BJ (cell line): Measurements from ENCODE around the gene ARSB. TPM values are rescaled to one million over a fixed set of nuclear protein-coding genes. Genes with fewer than 3 reads are reported as not detected.
A peak's percentile ranks its signal among the peaks of the same experiment; 100 is the strongest.

ENCODE experiments used
- CTCF ChIA-PET: fragments of 350-600 bp; formaldehyde crosslinking; extraction: SDS; loops from one replicate; lab custom pipeline; 2021; ENCODE audit warnings: antibody characterized with exemption, inconsistent platforms; lab: Yijun Ruan, JAX
- POLR2A ChIA-PET: fragments of 300-600 bp; sonication (Branson Sonifier 250); formaldehyde crosslinking; extraction: SDS; loops from one replicate; lab custom pipeline; 2021; ENCODE audit warnings: antibody characterized with exemption; lab: Charles Lee
- DNase-seq: peaks from one replicate; pipeline ENCODE4 v3.0.0-alpha.2; 2011; ENCODE audit warnings: low read depth
- H3K27me3 ChIP-seq: 2 replicates; pipeline ENCODE4 v1.6.0; 2011; ENCODE audit warnings: low read length; ENCODE audit not compliant: control insufficient read depth, insufficient read depth
- H3K36me3 ChIP-seq: 2 replicates; pipeline ENCODE4 v1.5.1; 2011; ENCODE audit warnings: low read length; ENCODE audit not compliant: control insufficient read depth, insufficient read depth
- H3K4me3 ChIP-seq: 2 replicates; pipeline ENCODE4 v1.5.1; 2011; ENCODE audit warnings: low read depth, mild to moderate bottlenecking, control low read depth, low read length
- polyA plus RNA-seq: library from polyadenylated mRNA; depleted of rRNA; stranded (reverse); fragments of >200 nt; gene quantifications from 2 replicates; pipeline ENCODE4 v1.2.3, GENCODE V29; 2011
- TF ChIP-seq, protein P1 (sequence below): IDR thresholded peaks from 2 replicates; pipeline ENCODE4 v1.5.1; 2011; ENCODE audit warnings: low read depth, mild to moderate bottlenecking, control low read depth, inconsistent platforms, low read length, moderate library complexity; ENCODE audit not compliant: insufficient read depth

Gene ARSB
- polyA plus RNA-seq, 1 experiment = 26.7 TPM

DNA sequence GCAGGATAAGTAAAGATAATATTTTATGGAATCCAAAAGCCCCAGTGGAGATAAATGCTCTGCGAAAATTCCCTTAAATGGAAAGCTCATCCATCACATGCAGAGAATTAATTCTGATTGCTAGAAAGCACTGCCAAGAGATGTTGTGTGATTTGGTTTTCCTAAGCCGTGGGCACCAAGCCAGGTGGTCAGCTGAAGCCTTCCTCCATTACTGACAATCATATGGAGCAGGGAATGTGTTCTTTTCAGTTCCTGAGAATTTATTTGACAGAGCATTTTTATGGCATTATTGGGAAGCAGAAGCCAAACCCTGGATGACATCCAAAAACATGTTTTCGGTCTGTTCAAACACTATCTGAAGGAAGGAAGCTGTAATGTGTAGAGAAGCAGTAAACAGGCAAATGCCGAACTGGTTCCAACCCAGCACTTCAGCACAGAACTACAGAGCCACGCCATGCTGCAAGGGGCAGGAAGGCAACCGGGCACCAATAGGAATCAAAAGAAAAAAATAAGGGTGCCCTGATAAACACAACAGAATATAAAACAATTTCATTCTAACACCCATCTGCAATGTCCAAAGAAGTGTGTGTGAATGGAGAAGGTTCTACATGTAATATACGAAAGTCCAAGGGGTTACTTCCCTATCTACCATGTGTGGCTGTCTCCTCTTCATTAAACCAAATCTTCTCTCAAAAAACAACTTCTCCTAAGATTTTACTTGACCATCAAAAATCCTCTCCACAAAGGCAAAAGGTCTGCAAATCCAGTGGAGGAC lies 12.3 kb downstream of the ARSB start:
- Histone ChIP-seq H3K27me3 (no peaks in the 10 kb centered on the region), H3K4me3 (no peak overlapping the region), H3K36me3 (no peaks in the 10 kb centered on the region)
- TF ChIP-seq, protein P1, sequence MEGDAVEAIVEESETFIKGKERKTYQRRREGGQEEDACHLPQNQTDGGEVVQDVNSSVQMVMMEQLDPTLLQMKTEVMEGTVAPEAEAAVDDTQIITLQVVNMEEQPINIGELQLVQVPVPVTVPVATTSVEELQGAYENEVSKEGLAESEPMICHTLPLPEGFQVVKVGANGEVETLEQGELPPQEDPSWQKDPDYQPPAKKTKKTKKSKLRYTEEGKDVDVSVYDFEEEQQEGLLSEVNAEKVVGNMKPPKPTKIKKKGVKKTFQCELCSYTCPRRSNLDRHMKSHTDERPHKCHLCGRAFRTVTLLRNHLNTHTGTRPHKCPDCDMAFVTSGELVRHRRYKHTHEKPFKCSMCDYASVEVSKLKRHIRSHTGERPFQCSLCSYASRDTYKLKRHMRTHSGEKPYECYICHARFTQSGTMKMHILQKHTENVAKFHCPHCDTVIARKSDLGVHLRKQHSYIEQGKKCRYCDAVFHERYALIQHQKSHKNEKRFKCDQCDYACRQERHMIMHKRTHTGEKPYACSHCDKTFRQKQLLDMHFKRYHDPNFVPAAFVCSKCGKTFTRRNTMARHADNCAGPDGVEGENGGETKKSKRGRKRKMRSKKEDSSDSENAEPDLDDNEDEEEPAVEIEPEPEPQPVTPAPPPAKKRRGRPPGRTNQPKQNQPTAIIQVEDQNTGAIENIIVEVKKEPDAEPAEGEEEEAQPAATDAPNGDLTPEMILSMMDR = no peak
- POLR2A ChIA-PET = no interaction called here
- no peak for DNase-seq
- CTCF ChIA-PET = no interaction called here

DNA sequence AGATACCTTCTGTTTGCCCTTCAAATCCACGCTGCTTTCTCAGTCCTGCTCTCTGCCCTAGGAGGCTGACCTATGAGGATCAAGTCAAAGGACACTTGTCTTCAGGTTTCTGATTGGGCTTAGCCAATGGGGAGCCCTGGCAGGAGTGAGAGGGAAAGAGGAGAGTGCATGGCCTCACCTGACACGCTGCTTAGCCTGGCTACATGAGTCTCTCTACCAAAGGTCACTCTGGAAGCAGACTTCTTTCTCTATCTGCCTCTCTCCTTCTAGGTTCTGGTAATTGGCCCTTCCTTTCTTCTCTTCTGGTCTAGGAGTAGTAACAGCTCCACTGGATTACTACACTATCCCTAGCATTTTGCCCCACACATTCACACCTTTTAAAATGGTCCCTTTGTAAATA lies 13.1 kb downstream of the ARSB start:
- Histone ChIP-seq H3K27me3 (no peaks in the 10 kb centered on the region), H3K4me3 (no peak overlapping the region), H3K36me3 (no peaks in the 10 kb centered on the region)
- CTCF ChIA-PET = interaction anchor here (1.1 kb wide), 1 partner anchor 72 kb away, joined by 4 read pairs; no protein-coding TSS in a partner anchor
- TF ChIP-seq, protein P1 = no peak
- DNase-seq = no peak
- POLR2A ChIA-PET = no interaction called here

DNA sequence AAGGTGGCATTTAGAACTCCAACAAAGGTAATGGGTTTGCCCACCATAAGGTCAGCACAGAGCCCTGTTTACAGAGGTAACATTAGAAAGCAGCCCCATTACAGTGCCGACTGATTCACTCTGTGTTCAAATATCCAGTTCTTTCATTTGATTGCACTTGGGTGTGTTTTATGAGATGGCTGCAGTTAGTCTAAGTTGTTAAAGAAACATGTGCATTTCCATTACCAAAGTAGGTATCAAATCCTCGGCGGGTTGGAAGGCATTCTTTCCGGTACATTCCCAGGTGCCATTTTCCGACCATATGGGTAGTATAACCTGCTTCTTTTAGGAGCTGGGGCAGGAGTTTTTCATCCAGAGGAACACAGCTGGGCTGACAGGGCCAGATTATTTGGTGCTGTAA lies 16.3 kb downstream of the ARSB start:
- ChIA-PET POLR2A (no interaction called here), CTCF (no interaction called here)
- TF ChIP-seq, protein P1 = no peak
- no peak for DNase-seq
- Histone ChIP-seq H3K27me3 (no peaks in the 10 kb centered on the region), H3K4me3 (no peak overlapping the region), H3K36me3 (no peaks in the 10 kb centered on the region)

DNA sequence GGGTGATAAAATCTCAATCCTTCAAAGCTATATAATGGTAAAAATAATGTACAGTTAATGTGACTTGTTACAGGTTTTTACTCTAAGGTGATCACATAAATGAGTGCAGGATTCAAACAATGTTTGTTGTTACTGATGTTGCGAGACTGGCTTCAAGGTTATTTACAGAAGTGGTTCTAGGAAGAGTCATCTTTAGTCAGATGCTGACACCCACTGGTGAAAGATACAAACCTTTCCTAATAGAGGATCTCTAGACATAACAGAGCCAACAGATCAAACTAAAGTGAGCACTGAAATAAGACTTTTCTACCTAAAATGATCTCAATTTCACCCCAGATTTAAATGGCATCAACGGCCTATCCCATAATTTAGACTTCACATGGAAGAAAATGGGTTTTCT lies 20.2 kb downstream of the ARSB start:
- Histone ChIP-seq H3K36me3 (no peaks in the 10 kb centered on the region), H3K27me3 (no peaks in the 10 kb centered on the region), H3K4me3 (no peak overlapping the region)
- ChIA-PET POLR2A (no interaction called here), CTCF (interaction anchor here (0.6 to 7.6 kb wide), 19 partner anchors 8 to 644 kb away, joined by 3 to 75 read pairs (median 4); partner anchors contain the start of gene ARSB)
- TF ChIP-seq, protein P1 = peak; percentile 55
- DNase-seq = no peak

DNA sequence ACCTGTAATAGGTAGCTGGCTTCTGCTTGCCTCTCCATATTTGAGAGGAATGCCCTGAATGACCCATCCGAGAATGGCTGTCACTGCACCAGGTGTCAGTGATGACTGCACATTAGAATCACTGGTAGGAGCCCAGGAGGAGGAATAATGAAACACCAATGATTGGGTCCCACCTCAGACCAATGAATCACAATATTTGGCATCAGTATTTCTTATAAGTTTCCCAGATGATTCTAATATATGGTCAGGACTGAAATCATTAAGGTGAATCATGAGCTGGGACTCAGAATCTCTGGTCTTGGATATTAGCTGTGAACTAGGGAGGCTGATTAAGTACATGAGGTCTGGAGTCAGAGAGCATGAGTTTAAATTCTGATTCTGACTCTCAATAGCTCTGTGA lies 23.4 kb downstream of the ARSB start:
- Histone ChIP-seq H3K27me3 (no peaks in the 10 kb centered on the region), H3K36me3 (no peaks in the 10 kb centered on the region), H3K4me3 (no peak overlapping the region)
- TF ChIP-seq, protein P1 = no peak
- ChIA-PET CTCF (interaction anchor here (1.0 to 7.6 kb wide), 3 partner anchors 58 to 424 kb away, joined by 4 to 75 read pairs (median 5); no protein-coding TSS in a partner anchor), POLR2A (no interaction called here)
- no peak for DNase-seq
